ENCODE measurements around the gene FSD2.
"Not testable (repeated sequence)": the region's sequence is repeated elsewhere in the genome, so short reads cannot be mapped to it uniquely, and the experiment has no call there.

Gene FSD2

DNA sequence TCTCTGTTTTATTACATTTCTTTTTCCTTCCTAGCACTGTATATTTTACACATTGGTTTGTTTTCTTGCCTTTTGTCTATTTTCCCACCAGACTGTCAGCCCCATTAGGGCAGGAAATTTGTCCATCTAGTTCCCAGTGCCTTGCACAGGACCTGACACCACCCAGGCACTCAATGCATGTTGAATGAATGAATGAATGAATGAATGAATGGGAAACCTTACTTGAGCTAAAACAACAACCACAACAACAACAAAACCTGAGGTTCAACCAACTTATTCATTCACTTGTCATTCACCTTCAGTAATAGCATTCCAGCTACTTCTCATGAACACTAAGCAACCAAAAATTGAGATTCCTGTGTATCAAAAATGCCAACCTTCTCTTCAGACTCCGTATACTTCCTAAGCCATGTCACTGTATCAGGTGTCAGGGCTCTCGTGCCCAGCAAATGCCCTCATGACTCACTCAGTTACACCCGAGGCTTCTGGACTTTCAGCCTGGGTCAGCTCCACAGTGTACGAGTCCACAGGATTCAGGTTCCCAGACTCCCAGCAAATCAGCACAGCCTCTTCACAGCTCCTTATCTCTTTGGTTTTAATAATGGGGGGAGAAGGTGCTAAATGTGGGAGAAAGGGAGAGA is 37.3 kb downstream of the FSD2 start:
- Histone ChIP-seq H3K36me3 (ENCODE audit: insufficient read depth, insufficient read length, low read length) (peaks cover 20% of the 10 kb centered on the region), H3K4me3 (ENCODE audit: insufficient read length, low read depth) (no peak overlapping the region), H3K9me3 (ENCODE audit: insufficient read depth, low read length) (no peaks in the 10 kb centered on the region), H3K27me3 (ENCODE audit: insufficient read depth, insufficient read length) (no peaks in the 10 kb centered on the region), H3K9ac (ENCODE audit: insufficient read length, low read depth) (no peak overlapping the region), H3K4me1 (ENCODE audit: insufficient read depth, insufficient read length) (no peaks in the 10 kb centered on the region)
- no peak for DNase-seq (ENCODE audit: low read depth, low spot score)
- TF ChIP-seq ZNF274 (IDR thresholded peaks at IDR 0.05; ENCODE audit: low read depth, low read length): no peak
- TF ChIP-seq YY1 (IDR thresholded peaks at IDR 0.05; ENCODE audit: insufficient read depth, insufficient read length): no peak
- TF ChIP-seq SUZ12 (IDR thresholded peaks at IDR 0.05; ENCODE audit: extremely low read depth, insufficient read depth, insufficient read length): no peak

GRCh38 chr15:82767163-82767829 is 38.6 kb downstream of the FSD2 start:
- Histone ChIP-seq H3K4me1 (ENCODE audit: insufficient read depth, insufficient read length) (no peaks in the 10 kb centered on the region), H3K9ac (ENCODE audit: insufficient read length, low read depth) (no peak overlapping the region), H3K36me3 (ENCODE audit: insufficient read depth, insufficient read length, low read length) (peaks cover 20% of the 10 kb centered on the region), H3K4me3 (ENCODE audit: insufficient read length, low read depth) (no peak overlapping the region), H3K27me3 (ENCODE audit: insufficient read depth, insufficient read length) (no peaks in the 10 kb centered on the region), H3K9me3 (ENCODE audit: insufficient read depth, low read length) (no peaks in the 10 kb centered on the region)
- TF ChIP-seq ZNF274 (IDR thresholded peaks at IDR 0.05; ENCODE audit: low read depth, low read length) (no peak), YY1 (IDR thresholded peaks at IDR 0.05; ENCODE audit: insufficient read depth, insufficient read length) (no peak), SUZ12 (IDR thresholded peaks at IDR 0.05; ENCODE audit: extremely low read depth, insufficient read depth, insufficient read length) (no peak)
- no peak for DNase-seq (ENCODE audit: low read depth, low spot score)

- not testable (repeated sequence) for H3K4me3 ChIP-seq (ENCODE audit: insufficient read length, low read depth); DNase-seq (ENCODE audit: low read depth, low spot score); H3K27me3 ChIP-seq (ENCODE audit: insufficient read depth, insufficient read length); H3K9ac ChIP-seq (ENCODE audit: insufficient read length, low read depth); H3K9me3 ChIP-seq (ENCODE audit: insufficient read depth, low read length); H3K4me1 ChIP-seq (ENCODE audit: insufficient read depth, insufficient read length)
- peaks cover 25% of the 10 kb centered on the region for H3K36me3 ChIP-seq (ENCODE audit: insufficient read depth, insufficient read length, low read length)
Observed at GRCh38 chr15:82766201-82766600, 39.7 kb downstream of the FSD2 start.

DNA sequence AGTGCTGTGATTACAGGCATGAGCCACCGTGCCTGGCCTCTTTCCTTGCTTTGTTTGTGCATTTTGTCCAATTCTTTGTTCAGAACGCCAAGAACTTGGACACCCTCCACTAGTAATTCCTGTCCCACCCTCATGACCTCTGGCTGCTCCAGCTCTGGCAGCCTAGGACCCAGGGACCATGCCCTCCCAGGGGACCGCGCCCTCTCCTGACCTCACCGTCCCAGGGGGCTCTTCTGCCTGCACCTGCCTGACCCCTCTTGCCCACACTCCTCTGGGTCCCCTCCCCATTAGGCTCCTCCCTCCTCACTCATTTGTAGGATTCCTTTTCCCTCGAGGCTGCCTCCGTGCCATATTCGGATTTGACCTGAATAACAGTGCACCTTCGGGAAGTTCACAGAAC is 41.1 kb downstream of the FSD2 start:
- DNase-seq (ENCODE audit: low read depth, low spot score): no peak
- H3K9ac ChIP-seq (ENCODE audit: insufficient read length, low read depth): no peak overlapping the region
- H3K9me3 ChIP-seq (ENCODE audit: insufficient read depth, low read length): no peaks in the 10 kb centered on the region
- peaks cover 34% of the 10 kb centered on the region for H3K36me3 ChIP-seq (ENCODE audit: insufficient read depth, insufficient read length, low read length)
- no peak overlapping the region for H3K4me3 ChIP-seq (ENCODE audit: insufficient read length, low read depth)
- H3K4me1 ChIP-seq (ENCODE audit: insufficient read depth, insufficient read length): no peaks in the 10 kb centered on the region
- TF ChIP-seq YY1 (IDR thresholded peaks at IDR 0.05; ENCODE audit: insufficient read depth, insufficient read length): no peak
- TF ChIP-seq ZNF274 (IDR thresholded peaks at IDR 0.05; ENCODE audit: low read depth, low read length): no peak
- no peaks in the 10 kb centered on the region for H3K27me3 ChIP-seq (ENCODE audit: insufficient read depth, insufficient read length)

DNA sequence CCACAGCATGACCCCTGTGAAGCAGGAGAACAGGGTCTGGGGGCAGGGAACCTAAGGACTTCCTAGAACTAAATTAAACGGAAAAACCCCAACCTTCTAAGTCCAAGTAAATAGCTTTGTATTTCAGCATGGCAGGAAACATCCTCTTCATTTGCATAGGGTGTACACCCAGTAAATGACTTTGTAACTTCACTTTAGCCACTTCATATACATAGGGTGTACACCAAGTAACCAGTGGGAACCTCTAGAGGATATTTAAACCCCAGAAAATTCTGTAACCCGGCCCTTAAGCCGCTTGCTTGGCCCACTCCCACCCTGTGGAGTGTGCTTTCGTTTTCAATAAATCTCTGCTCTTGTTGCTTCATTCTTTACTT is 41.8 kb downstream of the FSD2 start:
- H3K36me3 ChIP-seq (ENCODE audit: insufficient read depth, insufficient read length, low read length): peaks cover 35% of the 10 kb centered on the region
- no peak overlapping the region for H3K4me3 ChIP-seq (ENCODE audit: insufficient read length, low read depth)
- no peaks in the 10 kb centered on the region for H3K9me3 ChIP-seq (ENCODE audit: insufficient read depth, low read length)
- TF ChIP-seq YY1 (IDR thresholded peaks at IDR 0.05; ENCODE audit: insufficient read depth, insufficient read length): no peak
- no peaks in the 10 kb centered on the region for H3K4me1 ChIP-seq (ENCODE audit: insufficient read depth, insufficient read length)
- H3K27me3 ChIP-seq (ENCODE audit: insufficient read depth, insufficient read length): no peaks in the 10 kb centered on the region
- no peak overlapping the region for H3K9ac ChIP-seq (ENCODE audit: insufficient read length, low read depth)
- DNase-seq (ENCODE audit: low read depth, low spot score): no peak

DNA sequence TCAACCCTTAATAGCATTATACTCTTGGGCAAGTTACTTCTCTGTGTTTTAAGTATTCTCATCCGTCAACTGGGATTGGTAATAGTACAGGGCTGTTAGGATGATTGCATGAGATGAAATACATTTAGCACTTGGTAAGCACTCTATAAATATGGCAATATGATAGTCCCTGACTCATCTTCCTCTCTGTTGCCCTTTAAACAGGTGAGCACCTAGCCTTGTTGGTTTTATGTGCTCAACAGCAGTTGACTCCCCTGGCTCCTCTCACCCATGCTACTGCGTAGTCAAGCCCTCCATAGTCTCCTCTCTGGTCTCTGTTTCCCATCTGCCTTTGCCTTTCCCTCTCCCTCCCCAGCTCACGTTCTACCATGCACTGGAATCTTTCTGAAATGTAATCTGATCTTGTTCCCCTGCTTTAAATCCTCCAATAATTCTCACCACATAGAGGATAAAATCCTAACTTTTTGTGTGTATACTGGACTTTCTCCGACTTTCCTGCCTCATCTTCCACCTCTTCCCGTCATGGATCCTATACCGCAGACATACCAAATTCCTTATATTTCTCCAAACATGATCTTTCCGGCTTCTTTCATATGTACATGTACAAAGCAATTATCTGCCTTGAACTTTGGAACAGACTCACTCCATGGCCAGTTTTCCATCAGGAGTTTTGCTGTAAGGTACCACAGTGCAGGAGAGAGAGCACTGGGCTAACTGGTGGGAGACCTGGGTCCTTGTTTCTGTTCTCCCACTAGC is 42.3 kb downstream of the FSD2 start:
- no peak for TF ChIP-seq SUZ12 (IDR thresholded peaks at IDR 0.05; ENCODE audit: extremely low read depth, insufficient read depth, insufficient read length)
- Histone ChIP-seq H3K4me3 (ENCODE audit: insufficient read length, low read depth) (no peak overlapping the region), H3K9ac (ENCODE audit: insufficient read length, low read depth) (no peak overlapping the region), H3K9me3 (ENCODE audit: insufficient read depth, low read length) (no peaks in the 10 kb centered on the region), H3K36me3 (ENCODE audit: insufficient read depth, insufficient read length, low read length) (peaks cover 41% of the 10 kb centered on the region), H3K4me1 (ENCODE audit: insufficient read depth, insufficient read length) (no peaks in the 10 kb centered on the region), H3K27me3 (ENCODE audit: insufficient read depth, insufficient read length) (no peaks in the 10 kb centered on the region)
- DNase-seq (ENCODE audit: low read depth, low spot score): no peak

DNA sequence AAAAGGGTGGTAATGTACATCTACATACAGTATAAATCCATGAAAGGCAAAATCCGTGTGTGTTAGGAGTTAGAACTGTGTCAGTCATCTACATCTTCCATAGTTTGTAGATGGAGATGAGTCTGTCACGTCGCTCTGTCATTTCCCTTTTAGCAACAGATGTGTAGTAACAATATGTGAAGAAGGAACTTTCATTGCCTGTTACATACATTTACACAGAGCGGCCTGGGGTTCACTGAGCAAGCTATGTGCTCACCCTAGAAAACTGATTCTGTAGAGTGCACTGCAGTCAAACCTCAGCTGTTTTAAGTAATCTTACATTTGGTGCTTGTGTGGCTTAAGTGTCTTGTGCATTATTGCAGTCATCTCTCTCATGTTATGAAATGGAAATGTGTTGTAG is 54.6 kb downstream of the FSD2 start:
- no peaks in the 10 kb centered on the region for H3K27me3 ChIP-seq (ENCODE audit: insufficient read depth, insufficient read length)
- TF ChIP-seq SUZ12 (IDR thresholded peaks at IDR 0.05; ENCODE audit: extremely low read depth, insufficient read depth, insufficient read length): no peak
- no peak for TF ChIP-seq YY1 (IDR thresholded peaks at IDR 0.05; ENCODE audit: insufficient read depth, insufficient read length)
- no peak for TF ChIP-seq ZNF274 (IDR thresholded peaks at IDR 0.05; ENCODE audit: low read depth, low read length)
- H3K4me3 ChIP-seq (ENCODE audit: insufficient read length, low read depth): peak overlapping the region; percentile 92
- H3K9me3 ChIP-seq (ENCODE audit: insufficient read depth, low read length): no peaks in the 10 kb centered on the region
- H3K4me1 ChIP-seq (ENCODE audit: insufficient read depth, insufficient read length): no peaks in the 10 kb centered on the region
- peaks cover 49% of the 10 kb centered on the region for H3K36me3 ChIP-seq (ENCODE audit: insufficient read depth, insufficient read length, low read length)
- no peak for DNase-seq (ENCODE audit: low read depth, low spot score)
- H3K9ac ChIP-seq (ENCODE audit: insufficient read length, low read depth): peak overlapping the region; percentile 86

Measured in NT2/D1 (cell line).